SKM-1 treated with dmso at 0.1 percent for 144 hours (cell line): ENCODE results near the gene MPO.

Source experiments
- DNase-seq: peaks from one replicate; lab custom pipeline; 2025; ENCODE audit not compliant: unreplicated experiment; lab: John Stamatoyannopoulos, UW

Gene MPO

GRCh38 chr17:58265902-58266875 lies 14.5 kb downstream of the MPO start:
- no peak for DNase-seq

DNA sequence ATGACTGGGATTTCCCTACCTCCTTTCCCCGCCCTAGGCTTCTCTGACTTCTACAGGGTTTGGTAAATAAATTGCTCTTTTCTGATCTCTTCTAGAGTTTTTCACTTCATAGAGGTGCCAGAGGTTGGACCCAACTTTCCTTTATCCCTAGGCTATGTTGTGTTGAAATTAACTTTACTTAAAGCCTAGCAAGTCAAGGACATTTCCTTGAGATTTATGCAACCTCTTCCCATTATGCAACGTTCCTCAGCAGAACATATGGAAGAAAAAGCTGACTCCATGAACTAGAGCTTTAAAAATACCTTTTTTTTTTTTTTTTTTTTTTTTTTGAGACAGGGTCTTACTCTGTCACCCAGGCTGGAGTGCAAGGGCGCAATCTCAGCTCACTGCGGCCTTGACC lies 15.5 kb downstream of the MPO start:
- no peak for DNase-seq

DNA sequence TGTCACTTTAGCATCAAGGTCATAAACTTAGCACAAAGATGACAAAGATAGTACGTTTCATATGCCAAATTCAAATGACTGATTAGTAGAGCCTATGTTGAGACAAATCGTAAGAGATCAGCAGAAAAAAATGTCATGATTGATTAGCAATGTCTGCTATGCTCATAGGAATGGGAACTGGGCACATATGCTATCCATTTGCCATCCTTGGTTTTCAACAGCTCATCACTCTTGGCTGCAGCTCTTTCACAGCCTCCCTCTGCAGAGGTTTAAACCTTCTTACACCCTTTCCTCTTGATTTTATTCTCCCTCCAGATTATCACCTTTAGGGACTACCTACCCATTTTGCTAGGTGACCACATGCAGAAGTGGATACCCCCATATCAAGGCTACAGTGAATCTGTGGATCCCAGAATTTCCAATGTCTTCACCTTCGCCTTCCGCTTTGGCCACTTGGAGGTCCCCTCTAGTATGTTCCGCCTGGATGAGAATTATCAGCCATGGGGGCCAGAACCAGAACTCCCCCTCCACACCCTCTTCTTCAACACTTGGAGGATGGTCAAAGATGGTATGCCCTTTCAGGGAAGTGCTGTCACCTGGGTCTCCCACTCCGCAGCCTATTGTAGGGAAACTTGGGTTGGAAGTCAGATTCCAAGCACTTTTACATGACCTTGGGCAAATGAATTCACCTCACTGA lies 16.2 kb downstream of the MPO start:
- no peak for DNase-seq

DNA sequence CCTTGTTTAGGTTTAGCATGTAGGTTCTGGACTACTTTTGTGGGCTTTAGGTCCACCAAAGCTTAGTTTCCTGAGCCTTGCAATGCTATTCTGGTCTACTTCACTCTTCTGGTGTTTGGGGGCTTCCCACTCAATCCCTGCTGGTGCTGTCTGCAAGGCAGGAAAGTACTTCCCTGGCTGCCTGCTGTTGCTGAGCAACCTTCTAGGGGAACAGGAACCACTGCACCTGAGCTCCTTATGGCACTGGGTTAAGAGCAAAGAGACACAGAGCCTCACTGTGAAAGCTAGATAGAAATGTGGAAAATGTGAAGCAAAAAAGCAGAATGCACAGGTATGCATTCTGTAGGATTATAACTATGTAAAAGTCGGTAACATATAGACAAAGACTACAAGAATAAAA lies 17.0 kb downstream of the MPO start:
- no peak for DNase-seq

DNA sequence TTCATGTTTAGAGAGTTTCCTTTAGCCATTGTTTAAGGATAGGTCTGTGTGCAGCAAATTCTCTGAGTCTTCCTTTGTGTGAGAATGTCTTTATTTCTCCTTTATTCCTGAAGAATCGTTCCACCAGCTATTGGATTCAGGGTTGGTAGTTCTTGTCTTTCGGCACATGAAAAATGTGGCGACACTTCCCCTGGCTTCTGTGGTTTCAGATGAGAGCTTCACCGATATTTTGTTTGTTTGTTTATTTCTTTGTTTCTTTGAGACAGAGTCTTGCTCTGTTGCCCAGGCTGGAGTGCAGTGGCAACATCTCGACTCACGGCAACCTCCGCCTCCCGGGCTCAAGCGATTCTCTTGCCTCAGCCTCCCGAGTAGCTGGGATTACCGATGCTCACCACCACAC lies 18.6 kb downstream of the MPO start:
- no peak for DNase-seq

DNA sequence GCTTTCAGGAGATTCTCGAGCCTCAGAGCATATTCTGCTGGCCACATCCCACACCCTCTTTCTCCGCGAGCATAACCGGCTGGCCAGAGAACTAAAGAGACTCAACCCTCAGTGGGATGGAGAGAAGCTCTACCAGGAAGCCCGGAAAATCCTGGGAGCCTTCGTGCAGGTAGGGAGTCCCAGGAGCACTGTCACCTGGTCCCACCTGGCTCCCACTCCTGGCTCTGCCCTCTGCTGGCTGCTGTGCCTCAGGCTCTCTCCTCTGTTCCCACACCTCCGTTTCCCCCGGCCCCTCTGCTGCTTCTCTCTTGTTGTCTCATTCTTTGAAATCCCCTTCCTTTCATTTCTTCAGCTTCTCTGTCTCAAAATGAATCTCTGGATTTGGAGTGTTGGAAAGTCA lies 25.9 kb downstream of the MPO start:
- DNase-seq, result no peak

DNA sequence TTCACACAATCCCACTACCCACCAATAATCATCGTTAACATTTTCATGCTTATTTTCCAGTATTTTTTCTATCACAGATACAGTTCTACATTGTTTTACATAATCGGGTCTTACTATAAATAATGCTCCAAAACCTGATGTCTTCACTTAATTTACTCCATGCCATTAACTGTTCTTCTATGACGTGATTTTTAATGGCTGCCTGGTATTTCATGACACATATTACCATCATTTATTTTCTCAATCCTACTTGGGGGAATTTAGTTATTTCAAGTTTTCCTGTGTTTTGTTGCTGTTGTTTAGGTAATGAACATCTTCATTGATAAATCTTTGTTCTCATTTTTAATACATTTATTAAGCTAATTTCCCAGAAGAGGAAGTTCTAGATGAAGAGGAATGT lies 27.7 kb downstream of the MPO start:
- DNase-seq, result no peak

GRCh38 chr17:58252141-58252540 lies 28.6 kb downstream of the MPO start:
- DNase-seq, result no peak

DNA sequence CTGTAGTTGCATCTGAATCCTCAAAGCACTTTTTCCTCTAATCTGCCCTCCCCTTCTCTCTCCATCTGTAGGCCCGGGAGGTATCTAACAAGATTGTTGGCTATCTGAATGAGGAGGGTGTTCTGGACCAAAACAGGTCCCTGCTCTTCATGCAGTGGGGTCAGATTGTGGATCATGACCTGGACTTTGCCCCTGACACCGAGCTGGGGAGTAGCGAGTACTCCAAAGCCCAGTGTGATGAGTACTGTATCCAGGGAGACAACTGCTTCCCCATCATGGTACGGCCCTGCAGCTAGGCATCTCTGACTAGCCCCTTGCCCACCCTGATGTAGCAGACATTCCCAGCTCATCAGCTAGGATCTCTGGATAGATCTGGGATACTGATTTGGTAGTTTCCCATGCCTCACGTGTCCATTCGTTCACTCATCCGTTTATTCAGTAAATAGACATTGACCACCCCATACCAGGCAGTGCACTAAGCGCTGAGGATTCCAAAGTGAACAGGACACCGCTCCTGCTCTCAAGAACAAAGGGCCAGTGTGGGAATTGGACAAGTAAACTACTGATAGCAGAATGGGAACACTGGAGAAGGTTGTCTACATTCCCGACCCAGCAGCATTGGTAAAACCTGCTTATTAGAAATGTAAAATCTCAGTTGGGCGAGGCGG lies 30.3 kb downstream of the MPO start:
- DNase-seq, result no peak

- peak; percentile 64 for DNase-seq
Observed at GRCh38 chr17:58249270-58250133, 31.2 kb downstream of the MPO start.

GRCh38 chr17:58248955-58249269 lies 31.8 kb downstream of the MPO start:
- DNase-seq, result no peak

GRCh38 chr17:58247511-58248363 lies 33.0 kb downstream of the MPO start:
- peak; percentile 19 for DNase-seq

DNA sequence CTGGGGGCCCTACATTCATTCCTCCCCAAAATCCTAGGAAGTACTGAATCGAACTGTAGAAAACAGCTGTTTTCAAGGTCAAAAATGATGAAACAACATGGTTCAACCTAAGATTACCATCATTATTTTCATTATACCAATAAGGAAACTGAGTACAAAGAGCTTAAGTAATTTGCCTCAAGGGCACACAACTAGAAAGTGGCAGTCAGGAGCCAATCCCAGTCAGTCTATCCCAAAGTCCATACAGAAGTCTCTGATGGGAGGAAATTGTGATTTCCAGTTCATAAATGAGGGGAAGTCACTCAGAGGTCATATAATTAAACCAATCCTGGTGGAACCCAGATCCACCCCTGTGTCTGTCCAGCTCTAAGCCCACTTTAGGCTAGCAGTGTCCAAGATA lies 34.0 kb downstream of the MPO start:
- DNase-seq, result no peak

- no peak for DNase-seq
Observed at GRCh38 chr17:58246104-58246740, 34.5 kb downstream of the MPO start.

DNA sequence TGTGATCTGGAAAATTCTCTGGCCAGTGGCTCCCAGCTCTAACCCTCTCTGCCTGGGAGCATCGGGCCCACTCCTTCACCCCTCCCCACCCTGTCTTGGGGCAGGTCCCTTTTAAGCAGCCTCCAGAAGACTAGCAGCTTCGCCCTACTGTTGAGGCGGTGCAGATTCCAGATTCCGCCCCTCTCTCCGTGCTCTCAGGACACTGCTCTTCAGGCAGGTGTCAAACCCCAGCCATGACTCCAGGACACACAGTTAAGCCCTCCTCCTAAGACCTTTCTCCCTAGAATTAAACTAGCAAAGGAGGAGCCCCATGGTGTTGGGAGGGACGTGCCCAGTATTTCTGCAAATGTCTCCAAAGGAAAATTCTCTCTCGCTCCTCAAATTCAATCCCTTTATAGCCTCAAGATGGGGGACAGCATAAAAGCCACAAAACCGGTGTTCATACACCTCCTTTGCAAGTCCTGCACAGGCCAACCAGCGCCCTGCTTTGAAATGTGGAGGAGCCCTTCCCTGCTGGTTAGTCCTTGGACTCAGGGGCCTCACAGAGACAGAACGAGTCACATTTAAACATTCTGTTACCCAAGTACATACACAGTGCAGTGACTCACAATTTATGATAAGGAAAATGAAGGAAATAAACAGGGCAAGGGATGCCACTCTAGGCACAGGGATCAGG lies 35.2 kb downstream of the MPO start:
- no peak for DNase-seq

DNA sequence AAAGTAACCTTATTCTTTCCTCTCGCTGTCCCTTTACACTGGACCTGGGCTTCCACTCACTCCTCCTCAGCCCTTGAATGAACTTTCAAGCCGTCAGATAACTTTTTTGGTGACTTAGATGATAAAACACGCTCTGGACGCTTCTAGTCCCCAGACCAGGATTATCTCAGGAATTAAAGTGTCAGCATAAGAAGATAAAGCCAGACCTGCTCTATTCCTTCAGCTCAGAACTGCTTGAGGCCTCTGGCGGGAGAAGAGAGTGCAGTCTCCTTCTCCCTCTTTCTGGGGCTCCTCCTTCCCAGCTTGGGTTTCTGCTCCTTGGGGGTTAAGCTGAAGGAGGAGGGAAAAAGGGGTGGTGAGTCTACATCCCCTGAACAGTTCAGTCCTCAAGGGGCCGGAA lies 35.8 kb downstream of the MPO start:
- DNase-seq, result no peak

DNA sequence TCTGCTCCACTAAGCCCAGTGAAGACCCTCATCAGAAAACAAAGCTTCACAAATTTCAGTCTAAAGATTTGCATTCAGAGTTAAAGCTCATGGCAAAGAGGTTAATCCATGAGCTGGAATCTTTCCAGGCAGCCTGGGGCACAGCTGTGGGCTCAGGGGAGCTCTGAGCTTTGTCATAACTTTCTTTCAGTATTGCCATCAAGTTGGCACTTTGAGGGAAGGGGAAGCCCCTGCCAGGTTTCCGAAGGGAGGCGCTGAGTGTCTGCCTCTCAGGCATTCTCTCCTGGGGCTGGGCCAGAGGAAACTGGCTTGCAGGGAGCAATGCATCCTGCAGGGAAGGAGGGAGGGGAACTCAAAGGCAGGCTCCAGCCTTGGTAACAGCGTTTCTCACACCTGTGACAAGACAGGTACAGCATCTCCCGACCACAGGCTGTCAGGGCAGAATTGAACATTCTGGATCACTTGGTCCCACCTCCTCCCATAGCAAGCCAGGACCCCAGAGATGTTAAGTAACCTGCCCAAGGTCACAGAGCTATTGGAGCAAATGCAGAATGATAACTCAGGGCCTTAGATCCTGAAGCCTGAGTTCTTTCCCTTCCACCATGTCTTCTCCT lies 38.5 kb downstream of the MPO start:
- DNase-seq, result no peak

GRCh38 chr17:58239987-58240386 lies 40.7 kb downstream of the MPO start:
- DNase-seq, result no peak
